Omental fat pad (tissue), 4 donors: Measurements from ENCODE around the gene DGKD. TPM values are rescaled to one million over a fixed set of nuclear protein-coding genes. Genes with fewer than 3 reads are reported as not detected.
A peak's percentile ranks its signal among the peaks of the same experiment; 100 is the strongest.

Experiments
- ATAC-seq: fragments of 150-250 bp; one replicate; pipeline ENCODE4 v1.9.1; 2016; ENCODE audit warnings: mild to moderate bottlenecking, moderate library complexity; ENCODE audit not compliant: low FRiP score
- DNase-seq: peaks from one replicate; pipeline ENCODE4 v3.0.0-alpha.2; 2019; ENCODE audit warnings: low spot score
- CTCF ChIP-seq, 3 donors: fragments of 450-650 bp; IDR thresholded peaks; one replicate each; pipeline ENCODE4 v1.5.1; 2016 to 2017; ENCODE audit warnings: antibody characterized with exemption in 3 of 3, mild to moderate bottlenecking in 3 of 3, moderate library complexity in 2 of 3
- total RNA-seq, 4 donors: library from RNA; depleted of rRNA; stranded (reverse); fragments of >200 nt; gene quantifications; one replicate each; pipeline ENCODE4 v1.1.0, GENCODE V29; 2016

DGKD gene
- total RNA-seq, 4 donors from 2014 or later = 15.3 to 37.5 (median 22.9) TPM

GRCh38 chr2:233346376-233346775 lies 7.9 kb upstream of the DGKD start:
- TF ChIP-seq CTCF (IDR thresholded peaks at IDR 0.05) = no peak
- ATAC-seq = no peak
- DNase-seq = no peak

- no peak for DNase-seq
- ATAC-seq = no peak
- TF ChIP-seq CTCF (IDR thresholded peaks at IDR 0.05) = no peak
Measured at GRCh38 chr2:233346930-233347329, 7.4 kb upstream of the DGKD start.

- TF ChIP-seq CTCF (IDR thresholded peaks at IDR 0.05) = no peak
- DNase-seq (no peak), ATAC-seq (no peak)
Measured at GRCh38 chr2:233349005-233349998, 5.0 kb upstream of the DGKD start.

GRCh38 chr2:233350708-233351107 lies 3.6 kb upstream of the DGKD start:
- no peak for DNase-seq
- ATAC-seq = peak; percentile 61
- no peak for TF ChIP-seq CTCF (IDR thresholded peaks at IDR 0.05)

- DNase-seq = no peak
- ATAC-seq = no peak
- no peak for TF ChIP-seq CTCF (IDR thresholded peaks at IDR 0.05)
Measured at GRCh38 chr2:233351423-233351822, 2.9 kb upstream of the DGKD start.

- DNase-seq (no peak), ATAC-seq (no peak)
- TF ChIP-seq CTCF (IDR thresholded peaks at IDR 0.05) = no peak
Measured at GRCh38 chr2:233352141-233352842, 2.0 kb upstream of the DGKD start.
